ENCODE measurements around the gene CCDC7. TPM values are rescaled to one million over a fixed set of nuclear protein-coding genes. Genes with fewer than 3 reads are reported as not detected.

The CCDC7 gene
- total RNA-seq, 4 donors from 2014 or later, result 8.2 to 30.5 (median 13.3) TPM

DNA sequence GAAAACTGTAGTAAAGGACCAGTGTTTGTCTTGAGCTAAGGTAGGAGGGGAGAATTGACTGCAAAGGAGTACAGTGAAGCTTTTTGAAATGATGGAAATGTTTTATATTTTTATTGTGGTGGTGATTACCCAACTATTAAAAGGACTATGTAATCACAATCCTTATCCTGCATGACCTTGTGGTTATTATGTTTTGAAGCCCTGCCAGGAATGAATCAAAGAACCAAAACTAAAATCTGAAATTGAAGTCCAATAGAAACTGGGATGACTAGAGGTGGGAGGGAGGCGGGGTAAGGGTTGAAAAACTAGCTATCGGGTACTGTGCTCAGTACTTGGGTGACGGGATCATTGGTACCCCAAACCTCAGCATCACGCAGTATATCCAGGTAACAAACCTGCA, 8.2 kb downstream of the CCDC7 start:
- peaks cover 0 to 3% (median 0%) of the 10 kb centered on the region in 3 donors for H3K36me3 ChIP-seq
- H3K4me1 ChIP-seq, result no peaks in the 10 kb centered on the region
- DNase-seq, result no peak
- no peaks in the 10 kb centered on the region for H3K9me3 ChIP-seq
- no peak for TF ChIP-seq POLR2A (IDR thresholded peaks at IDR 0.05)
- TF ChIP-seq, protein P1, sequence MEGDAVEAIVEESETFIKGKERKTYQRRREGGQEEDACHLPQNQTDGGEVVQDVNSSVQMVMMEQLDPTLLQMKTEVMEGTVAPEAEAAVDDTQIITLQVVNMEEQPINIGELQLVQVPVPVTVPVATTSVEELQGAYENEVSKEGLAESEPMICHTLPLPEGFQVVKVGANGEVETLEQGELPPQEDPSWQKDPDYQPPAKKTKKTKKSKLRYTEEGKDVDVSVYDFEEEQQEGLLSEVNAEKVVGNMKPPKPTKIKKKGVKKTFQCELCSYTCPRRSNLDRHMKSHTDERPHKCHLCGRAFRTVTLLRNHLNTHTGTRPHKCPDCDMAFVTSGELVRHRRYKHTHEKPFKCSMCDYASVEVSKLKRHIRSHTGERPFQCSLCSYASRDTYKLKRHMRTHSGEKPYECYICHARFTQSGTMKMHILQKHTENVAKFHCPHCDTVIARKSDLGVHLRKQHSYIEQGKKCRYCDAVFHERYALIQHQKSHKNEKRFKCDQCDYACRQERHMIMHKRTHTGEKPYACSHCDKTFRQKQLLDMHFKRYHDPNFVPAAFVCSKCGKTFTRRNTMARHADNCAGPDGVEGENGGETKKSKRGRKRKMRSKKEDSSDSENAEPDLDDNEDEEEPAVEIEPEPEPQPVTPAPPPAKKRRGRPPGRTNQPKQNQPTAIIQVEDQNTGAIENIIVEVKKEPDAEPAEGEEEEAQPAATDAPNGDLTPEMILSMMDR (IDR thresholded peaks at IDR 0.05), result no peak
- no peak overlapping the region for H3K4me3 ChIP-seq
- no peaks in the 10 kb centered on the region for H3K27me3 ChIP-seq
- H3K27ac ChIP-seq, result no peak overlapping the region

- DNase-seq, result no peak
- peaks cover 0 to 3% (median 0%) of the 10 kb centered on the region in 3 donors for H3K36me3 ChIP-seq
- no peaks in the 10 kb centered on the region for H3K27me3 ChIP-seq
- no peaks in the 10 kb centered on the region for H3K9me3 ChIP-seq
- H3K27ac ChIP-seq, result no peak overlapping the region
- H3K4me1 ChIP-seq, result no peaks in the 10 kb centered on the region
- no peak overlapping the region for H3K4me3 ChIP-seq
- TF ChIP-seq POLR2A (IDR thresholded peaks at IDR 0.05), result no peak
- TF ChIP-seq, protein P1 (IDR thresholded peaks at IDR 0.05), result no peak
These were observed 13.2 kb downstream of the CCDC7 start for GRCh38 chr10:32459051-32459698.

DNA sequence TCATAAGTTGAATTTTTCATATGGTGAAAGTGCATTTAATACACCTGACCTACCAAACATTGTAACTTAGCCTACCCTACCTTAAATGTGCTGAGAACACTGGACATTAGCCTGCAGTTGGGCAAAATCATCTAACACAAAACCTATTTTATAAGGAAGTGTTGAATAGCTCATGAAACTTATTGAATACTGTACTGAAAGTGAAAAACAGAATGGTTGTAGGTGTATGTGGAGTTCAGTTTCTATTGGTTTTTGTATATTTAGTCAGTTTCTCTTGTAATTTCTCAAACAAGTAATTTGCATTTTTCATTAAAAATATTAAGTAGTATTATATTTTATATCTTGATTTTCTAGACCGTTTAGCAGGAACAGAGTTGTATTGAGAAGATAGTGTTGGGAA, 15.3 kb downstream of the CCDC7 start:
- H3K36me3 ChIP-seq, result peaks cover 0 to 3% (median 0%) of the 10 kb centered on the region in 3 donors
- H3K27ac ChIP-seq, result no peak overlapping the region
- no peak overlapping the region for H3K4me3 ChIP-seq
- H3K4me1 ChIP-seq, result no peaks in the 10 kb centered on the region
- H3K9me3 ChIP-seq, result no peaks in the 10 kb centered on the region
- no peak for TF ChIP-seq POLR2A (IDR thresholded peaks at IDR 0.05)
- TF ChIP-seq, protein P1 (IDR thresholded peaks at IDR 0.05), result no peak
- no peaks in the 10 kb centered on the region for H3K27me3 ChIP-seq
- DNase-seq, result no peak

DNA sequence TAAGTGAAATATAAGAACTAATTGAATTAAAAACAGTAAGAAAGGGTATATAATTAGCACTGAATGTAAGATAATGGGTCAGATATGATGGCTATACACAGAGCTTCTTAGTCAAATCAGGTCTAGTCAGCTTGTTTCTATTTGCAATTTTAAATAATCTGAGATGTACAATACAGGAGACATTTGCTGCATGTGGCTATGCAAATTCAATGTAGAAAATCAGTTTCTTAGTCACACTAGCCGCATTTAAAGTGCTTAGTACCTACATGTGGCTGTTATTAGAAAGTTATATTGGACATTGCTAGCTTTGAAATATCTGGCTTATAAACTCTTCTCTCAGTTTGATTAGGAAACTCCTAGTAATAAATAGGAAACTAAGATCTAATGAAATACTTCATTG, 25.3 kb downstream of the CCDC7 start:
- DNase-seq, result no peak
- Histone ChIP-seq H3K4me1 (no peaks in the 10 kb centered on the region), H3K36me3 (peaks cover 0 to 5% (median 0%) of the 10 kb centered on the region in 3 donors), H3K9me3 (no peaks in the 10 kb centered on the region), H3K27me3 (no peaks in the 10 kb centered on the region), H3K4me3 (no peak overlapping the region), H3K27ac (no peak overlapping the region)
- TF ChIP-seq, protein P1 (IDR thresholded peaks at IDR 0.05), result no peak
- TF ChIP-seq POLR2A (IDR thresholded peaks at IDR 0.05), result no peak

DNA sequence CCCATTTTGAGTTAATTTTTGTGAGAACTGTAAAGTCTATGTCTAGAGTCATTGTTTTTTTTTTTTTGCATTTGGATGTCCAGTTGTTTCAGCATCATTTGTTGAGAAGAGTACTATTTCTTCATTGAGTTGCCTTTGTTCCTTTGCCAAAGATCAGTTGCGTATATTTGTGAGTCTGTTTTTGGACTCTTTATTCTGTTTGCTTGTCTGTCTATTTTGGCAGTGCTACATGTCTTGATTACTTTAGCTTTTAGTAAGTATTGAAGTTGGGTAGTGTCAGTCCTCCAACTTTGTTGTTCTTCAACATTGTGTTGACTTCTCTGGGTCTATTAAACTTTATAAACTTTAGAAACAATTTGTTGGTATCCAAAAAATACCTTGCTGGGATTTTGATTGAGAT, 31.6 kb downstream of the CCDC7 start:
- H3K9me3 ChIP-seq, result peaks cover 0 to 7% (median 0%) of the 10 kb centered on the region in 4 donors
- no peak overlapping the region for H3K4me3 ChIP-seq
- no peaks in the 10 kb centered on the region for H3K27me3 ChIP-seq
- no peak for TF ChIP-seq POLR2A (IDR thresholded peaks at IDR 0.05)
- TF ChIP-seq, protein P1 (IDR thresholded peaks at IDR 0.05), result no peak
- no peak overlapping the region for H3K27ac ChIP-seq
- peaks cover 0 to 24% (median 0%) of the 10 kb centered on the region in 3 donors for H3K36me3 ChIP-seq
- no peaks in the 10 kb centered on the region for H3K4me1 ChIP-seq
- no peak for DNase-seq

Measured in Peyer's patch (tissue), 4 donors.